Rectal smooth muscle tissue (tissue), 1 donor: ENCODE measurements around the gene STARD3NL.
"Not testable (repeated sequence)": the region's sequence is repeated elsewhere in the genome, so short reads cannot be mapped to it uniquely, and the experiment has no call there.

Source experiments
- H3K27ac ChIP-seq: one replicate; pipeline ENCODE4 v1.7.0; 2013; ENCODE audit warnings: low read depth, low read length, inconsistent platforms
- H3K27me3 ChIP-seq: one replicate; pipeline ENCODE4 v1.7.0; 2013; ENCODE audit warnings: low read length; ENCODE audit not compliant: control insufficient read depth, insufficient read depth
- H3K36me3 ChIP-seq: one replicate; pipeline ENCODE4 v1.7.0; 2013; ENCODE audit warnings: low read length; ENCODE audit not compliant: control insufficient read depth, insufficient read depth
- H3K4me1 ChIP-seq: one replicate; pipeline ENCODE4 v1.7.0; 2013; ENCODE audit warnings: low read length; ENCODE audit not compliant: control insufficient read depth, insufficient read depth
- H3K4me3 ChIP-seq: one replicate; pipeline ENCODE4 v1.7.0; 2013; ENCODE audit warnings: low read length
- H3K9ac ChIP-seq: one replicate; pipeline ENCODE4 v1.7.0; 2013; ENCODE audit warnings: low read length

Gene STARD3NL

GRCh38 chr7:38235606-38236005 is 57.6 kb downstream of the STARD3NL start:
- H3K9ac ChIP-seq: no peak overlapping the region
- H3K4me1 ChIP-seq: no peaks in the 10 kb centered on the region
- H3K27ac ChIP-seq: no peak overlapping the region
- no peak overlapping the region for H3K4me3 ChIP-seq
- no peaks in the 10 kb centered on the region for H3K36me3 ChIP-seq
- no peaks in the 10 kb centered on the region for H3K27me3 ChIP-seq

- H3K9ac ChIP-seq, H3K4me1 ChIP-seq, H3K4me3 ChIP-seq, H3K27me3 ChIP-seq, H3K36me3 ChIP-seq, H3K27ac ChIP-seq: not testable (repeated sequence)
Measured at GRCh38 chr7:38239129-38239528, 61.1 kb downstream of the STARD3NL start.

DNA sequence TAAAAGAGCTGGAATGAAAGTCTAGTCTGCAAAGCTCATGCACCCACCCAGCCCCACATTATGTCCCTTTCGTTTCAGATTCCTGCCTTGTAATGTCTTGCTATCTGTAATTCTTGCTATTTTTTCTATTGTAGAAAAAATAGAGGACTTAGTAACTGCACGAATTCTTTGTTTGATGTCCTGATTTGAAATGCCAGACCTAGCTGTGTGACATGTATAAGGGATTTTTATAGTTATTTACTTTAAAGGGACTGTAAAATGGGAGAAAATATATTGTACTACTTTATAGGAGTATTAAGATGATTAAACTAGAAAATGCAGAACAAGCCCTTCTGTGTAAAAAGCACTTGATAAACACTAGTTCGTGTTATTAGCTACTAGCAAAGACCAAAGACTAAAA is 63.0 kb downstream of the STARD3NL start:
- Histone ChIP-seq H3K4me3 (no peak overlapping the region), H3K27me3 (no peaks in the 10 kb centered on the region), H3K4me1 (no peaks in the 10 kb centered on the region), H3K9ac (no peak overlapping the region), H3K36me3 (no peaks in the 10 kb centered on the region), H3K27ac (no peak overlapping the region)

- H3K36me3 ChIP-seq: no peaks in the 10 kb centered on the region
- no peak overlapping the region for H3K4me3 ChIP-seq
- H3K27ac ChIP-seq: no peak overlapping the region
- no peak overlapping the region for H3K9ac ChIP-seq
- no peaks in the 10 kb centered on the region for H3K27me3 ChIP-seq
- no peaks in the 10 kb centered on the region for H3K4me1 ChIP-seq
Measured at GRCh38 chr7:38242814-38243213, 64.8 kb downstream of the STARD3NL start.

GRCh38 chr7:38243345-38243744 is 65.3 kb downstream of the STARD3NL start:
- H3K27ac ChIP-seq, H3K4me3 ChIP-seq, H3K4me1 ChIP-seq, H3K9ac ChIP-seq, H3K27me3 ChIP-seq, H3K36me3 ChIP-seq: not testable (repeated sequence)

- no peaks in the 10 kb centered on the region for H3K36me3 ChIP-seq
- no peaks in the 10 kb centered on the region for H3K27me3 ChIP-seq
- no peak overlapping the region for H3K9ac ChIP-seq
- H3K4me1 ChIP-seq: no peaks in the 10 kb centered on the region
- no peak overlapping the region for H3K4me3 ChIP-seq
- no peak overlapping the region for H3K27ac ChIP-seq
Measured at GRCh38 chr7:38244516-38244915, 66.5 kb downstream of the STARD3NL start.

- H3K4me1 ChIP-seq: no peaks in the 10 kb centered on the region
- no peak overlapping the region for H3K27ac ChIP-seq
- no peaks in the 10 kb centered on the region for H3K36me3 ChIP-seq
- no peak overlapping the region for H3K4me3 ChIP-seq
- H3K9ac ChIP-seq: no peak overlapping the region
- no peaks in the 10 kb centered on the region for H3K27me3 ChIP-seq
Measured at GRCh38 chr7:38245409-38245977, 67.4 kb downstream of the STARD3NL start.

- Histone ChIP-seq H3K4me1 (no peaks in the 10 kb centered on the region), H3K27ac (no peak overlapping the region), H3K36me3 (no peaks in the 10 kb centered on the region), H3K27me3 (no peaks in the 10 kb centered on the region), H3K9ac (no peak overlapping the region), H3K4me3 (no peak overlapping the region)
Measured at GRCh38 chr7:38248069-38248567, 70.1 kb downstream of the STARD3NL start.

- not testable (repeated sequence) for H3K27ac ChIP-seq, H3K9ac ChIP-seq, H3K4me1 ChIP-seq, H3K4me3 ChIP-seq, H3K36me3 ChIP-seq, H3K27me3 ChIP-seq
Measured at GRCh38 chr7:38249849-38250248, 71.8 kb downstream of the STARD3NL start.

GRCh38 chr7:38257350-38257677 is 79.3 kb downstream of the STARD3NL start:
- no peaks in the 10 kb centered on the region for H3K27me3 ChIP-seq
- no peak overlapping the region for H3K27ac ChIP-seq
- H3K36me3 ChIP-seq: no peaks in the 10 kb centered on the region
- H3K4me1 ChIP-seq: no peaks in the 10 kb centered on the region
- H3K9ac ChIP-seq: no peak overlapping the region
- H3K4me3 ChIP-seq: no peak overlapping the region

- H3K36me3 ChIP-seq, H3K27ac ChIP-seq, H3K9ac ChIP-seq, H3K4me1 ChIP-seq, H3K4me3 ChIP-seq, H3K27me3 ChIP-seq: not testable (repeated sequence)
Measured at GRCh38 chr7:38259157-38259556, 81.1 kb downstream of the STARD3NL start.

- not testable (repeated sequence) for H3K4me1 ChIP-seq, H3K36me3 ChIP-seq, H3K27ac ChIP-seq, H3K27me3 ChIP-seq, H3K4me3 ChIP-seq, H3K9ac ChIP-seq
Measured at GRCh38 chr7:38261601-38262000, 83.6 kb downstream of the STARD3NL start.

DNA sequence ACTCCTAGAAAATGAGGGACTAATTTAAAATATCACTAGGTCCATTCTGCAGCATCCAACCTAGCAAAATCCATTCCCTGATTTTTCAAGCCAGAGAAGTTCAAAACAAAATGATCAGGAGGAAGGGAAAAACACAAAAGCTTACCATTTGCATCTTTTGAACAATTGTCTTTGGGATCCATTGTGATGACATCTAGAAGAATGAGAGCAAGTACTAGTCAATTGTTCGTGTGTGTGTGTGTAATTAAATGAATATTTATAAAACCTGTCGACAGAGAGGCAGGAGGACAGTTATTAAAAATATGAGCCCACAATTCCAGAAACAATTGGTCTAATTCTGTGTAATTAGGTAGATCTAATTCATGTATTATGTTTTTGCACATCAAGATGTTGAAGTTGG is 84.0 kb downstream of the STARD3NL start:
- not testable (repeated sequence) for H3K4me1 ChIP-seq, H3K36me3 ChIP-seq, H3K9ac ChIP-seq, H3K4me3 ChIP-seq, H3K27me3 ChIP-seq, H3K27ac ChIP-seq
